SJCRH30 (cell line): Measurements from ENCODE around the gene RAP2B. TPM values are rescaled to one million over a fixed set of nuclear protein-coding genes. Genes with fewer than 3 reads are reported as not detected.
A peak's percentile ranks its signal among the peaks of the same experiment; 100 is the strongest.
"Not testable (repeated sequence)": the region's sequence is repeated elsewhere in the genome, so short reads cannot be mapped to it uniquely, and the experiment has no call there.

ENCODE experiments used
- DNase-seq, 2 experiments: peaks; one replicate each; pipeline ENCODE4 v3.0.0-alpha.2; 2015 to 2020
- H3K27ac ChIP-seq: fragments of 250-450 bp; sonication (Bioruptor Pico); 2 replicates; pipeline ENCODE4 v1.5.1; 2020; ENCODE audit warnings: mild to moderate bottlenecking, moderate library complexity
- H3K27me3 ChIP-seq: fragments of 250-450 bp; sonication (Bioruptor Pico); 2 replicates; pipeline ENCODE4 v1.5.1; 2020; ENCODE audit warnings: mild to moderate bottlenecking, moderate library complexity
- H3K36me3 ChIP-seq: fragments of 250-450 bp; sonication (Bioruptor Pico); 2 replicates; pipeline ENCODE4 v1.5.1; 2020; ENCODE audit warnings: mild to moderate bottlenecking, moderate library complexity
- H3K4me1 ChIP-seq: fragments of 250-450 bp; sonication (Bioruptor Pico); 2 replicates; pipeline ENCODE4 v1.5.1; 2020; ENCODE audit warnings: mild to moderate bottlenecking, moderate library complexity
- H3K4me3 ChIP-seq: fragments of 250-450 bp; sonication (Bioruptor Pico); 2 replicates; pipeline ENCODE4 v1.5.1; 2020; ENCODE audit warnings: mild to moderate bottlenecking, moderate library complexity
- H3K9me3 ChIP-seq: fragments of 250-450 bp; sonication (Bioruptor Pico); replicated peaks from 2 replicates; pipeline ENCODE4 v1.5.1; 2020; ENCODE audit warnings: mild to moderate bottlenecking, moderate library complexity
- total RNA-seq: library from RNA; depleted of rRNA; stranded (reverse); fragments of >200 nt; shearing (Covaris generic); gene quantifications from 2 replicates; pipeline ENCODE4 v1.2.3, GENCODE V29; 2014

Gene RAP2B
- total RNA-seq, 1 experiment from 2014 or later, result 13.9 TPM

- Histone ChIP-seq H3K27ac (no peak overlapping the region), H3K27me3 (no peaks in the 10 kb centered on the region), H3K9me3 (no peaks in the 10 kb centered on the region), H3K36me3 (no peaks in the 10 kb centered on the region), H3K4me3 (no peak overlapping the region), H3K4me1 (peaks cover 10% of the 10 kb centered on the region; the same call in 1 of the 2 replicates)
- no peak for DNase-seq
These were observed 15.6 kb upstream of the RAP2B start for GRCh38 chr3:153146191-153147053.

GRCh38 chr3:153150991-153151390 lies 11.0 kb upstream of the RAP2B start:
- no peak for DNase-seq
- Histone ChIP-seq H3K4me3 (no peak overlapping the region), H3K9me3 (no peaks in the 10 kb centered on the region), H3K4me1 (no peaks in the 10 kb centered on the region), H3K27me3 (no peaks in the 10 kb centered on the region), H3K36me3 (no peaks in the 10 kb centered on the region), H3K27ac (no peak overlapping the region)

DNA sequence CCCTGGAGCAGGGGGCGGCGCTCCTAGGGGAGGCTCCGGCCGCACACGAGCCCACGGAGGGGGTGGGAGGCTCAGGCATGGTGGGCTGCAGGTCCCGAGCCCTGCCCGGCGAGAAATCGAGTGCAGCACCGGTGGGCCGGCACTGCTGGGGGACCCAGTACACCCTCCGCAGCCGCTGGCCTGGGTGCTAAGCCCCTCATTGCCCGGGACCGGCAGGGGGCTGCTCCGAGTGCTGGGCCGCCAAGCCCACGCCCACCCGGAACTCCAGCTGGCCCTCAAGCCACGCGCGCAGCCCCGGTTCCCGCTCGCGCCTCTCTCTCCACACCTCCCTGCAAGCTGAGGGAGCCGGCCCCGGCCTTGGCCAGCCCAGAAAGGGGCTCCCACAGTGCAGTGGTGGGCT lies 6.2 kb upstream of the RAP2B start:
- H3K4me3 ChIP-seq, H3K4me1 ChIP-seq, DNase-seq, H3K27ac ChIP-seq, H3K9me3 ChIP-seq, H3K27me3 ChIP-seq, H3K36me3 ChIP-seq: not testable (repeated sequence)

DNA sequence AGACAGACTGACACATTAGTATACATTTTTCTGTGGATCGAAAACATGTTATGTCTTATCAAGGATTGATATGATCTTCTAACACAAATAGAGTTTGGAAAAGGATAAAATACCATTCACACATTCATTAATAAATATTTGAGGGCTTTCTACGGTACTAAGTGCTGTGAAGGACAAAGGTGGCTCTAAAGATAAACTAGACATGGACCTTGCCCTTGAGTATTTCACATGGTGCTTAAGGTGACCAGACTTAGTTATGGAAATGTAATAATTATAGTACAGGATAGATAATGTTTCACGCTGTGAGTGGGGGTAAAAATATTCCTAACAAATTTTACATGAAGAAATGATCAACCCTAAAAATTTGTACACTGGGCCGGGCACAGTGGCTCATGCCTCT lies 3.8 kb upstream of the RAP2B start:
- Histone ChIP-seq H3K27ac (no peak overlapping the region), H3K27me3 (no peaks in the 10 kb centered on the region), H3K36me3 (no peaks in the 10 kb centered on the region), H3K4me3 (no peak overlapping the region), H3K9me3 (no peaks in the 10 kb centered on the region), H3K4me1 (no peaks in the 10 kb centered on the region)
- DNase-seq, result no peak

GRCh38 chr3:153158961-153159735 lies 2.9 kb upstream of the RAP2B start:
- H3K4me3 ChIP-seq, result no peak overlapping the region
- no peak for DNase-seq
- H3K36me3 ChIP-seq, result no peaks in the 10 kb centered on the region
- H3K9me3 ChIP-seq, result no peaks in the 10 kb centered on the region
- H3K4me1 ChIP-seq, result no peaks in the 10 kb centered on the region
- H3K27me3 ChIP-seq, result no peaks in the 10 kb centered on the region
- no peak overlapping the region for H3K27ac ChIP-seq

DNA sequence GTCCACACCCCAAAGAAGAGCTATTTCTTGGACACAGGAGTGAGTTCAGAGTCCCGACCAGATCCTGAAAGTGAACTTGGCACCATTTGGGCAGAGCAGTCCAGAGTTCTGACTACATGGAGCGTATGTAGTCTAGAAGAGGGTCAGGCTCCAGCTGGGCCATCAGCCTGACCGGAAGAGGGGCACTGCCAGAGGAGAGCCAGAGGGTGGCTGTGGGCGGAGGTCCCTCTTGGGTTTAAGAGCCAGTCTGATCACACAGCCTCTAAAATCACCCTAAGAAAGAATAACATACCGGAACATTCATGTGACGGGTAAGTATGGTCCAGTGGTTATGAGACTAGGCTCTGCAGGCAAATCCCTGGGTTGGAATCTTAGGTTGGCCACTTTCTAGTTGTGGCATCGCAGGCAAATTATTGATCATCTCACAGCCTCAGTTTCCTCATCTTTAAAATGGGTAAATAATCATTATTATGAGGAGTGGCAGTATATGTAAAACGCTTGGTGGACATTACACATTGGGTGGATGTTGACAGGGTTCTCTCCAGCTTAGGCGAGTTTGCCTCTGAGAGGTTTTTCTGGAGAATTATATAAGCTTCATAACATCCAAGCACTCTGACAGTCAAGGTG lies 2.1 kb upstream of the RAP2B start:
- no peak for DNase-seq
- no peaks in the 10 kb centered on the region for H3K27me3 ChIP-seq
- peak overlapping the region; percentile 98 for H3K27ac ChIP-seq
- H3K4me3 ChIP-seq, result peak overlapping the region; percentile 81
- no peaks in the 10 kb centered on the region; the same call in 1 of the 2 replicates for H3K4me1 ChIP-seq
- H3K9me3 ChIP-seq, result no peaks in the 10 kb centered on the region
- peaks cover 6% of the 10 kb centered on the region; the same call in 1 of the 2 replicates for H3K36me3 ChIP-seq

DNA sequence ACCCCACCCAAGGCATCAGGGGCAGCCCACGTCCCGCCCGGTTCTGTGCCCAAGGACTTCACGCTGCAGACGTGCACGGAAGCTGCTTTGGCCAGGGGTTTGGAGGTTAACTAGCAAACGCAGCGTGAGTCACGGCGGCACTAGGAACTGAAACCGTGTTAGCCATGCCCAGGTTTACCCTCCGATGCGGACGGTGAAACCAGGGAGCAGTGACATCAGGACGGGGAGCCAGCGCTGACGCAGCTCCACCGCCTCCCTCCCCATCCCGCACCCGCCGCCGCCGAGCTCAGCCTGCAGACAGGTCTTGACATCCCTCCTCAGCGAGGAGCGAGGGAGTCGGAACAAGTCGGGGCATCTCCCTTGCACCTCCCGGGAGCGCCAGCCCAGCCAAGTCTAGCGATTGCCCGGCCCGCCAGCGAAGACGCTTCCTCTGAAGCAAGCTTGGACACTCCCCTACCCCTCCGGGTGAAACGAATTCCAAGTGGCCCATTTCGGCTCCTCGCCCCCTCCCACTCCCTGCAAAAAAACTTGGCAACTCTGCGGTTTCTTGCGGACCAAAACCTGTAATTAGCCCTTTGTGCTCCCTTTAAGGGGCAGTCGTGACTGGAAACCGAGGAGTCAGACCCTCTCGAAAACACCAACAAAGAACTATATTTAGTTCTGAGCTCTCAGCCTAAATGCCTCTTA lies 1.4 kb upstream of the RAP2B start:
- Histone ChIP-seq H3K4me1 (no peaks in the 10 kb centered on the region; the same call in 1 of the 2 replicates), H3K4me3 (peak overlapping the region; percentile 81), H3K9me3 (no peaks in the 10 kb centered on the region), H3K27me3 (no peaks in the 10 kb centered on the region), H3K36me3 (peaks cover 7% of the 10 kb centered on the region; the same call in 1 of the 2 replicates), H3K27ac (peak overlapping the region; percentile 98)
- DNase-seq, result peak; percentile 83 to 85

- no peaks in the 10 kb centered on the region for H3K27me3 ChIP-seq
- peak overlapping the region; percentile 81 for H3K4me3 ChIP-seq
- DNase-seq, result peak; percentile 95 to 98
- no peaks in the 10 kb centered on the region; the same call in 1 of the 2 replicates for H3K4me1 ChIP-seq
- peak overlapping the region; percentile 98 for H3K27ac ChIP-seq
- H3K36me3 ChIP-seq, result peaks cover 7% of the 10 kb centered on the region; the same call in 1 of the 2 replicates
- H3K9me3 ChIP-seq, result no peaks in the 10 kb centered on the region
These were observed 800 bp upstream of the RAP2B start for GRCh38 chr3:153161138-153161713.

GRCh38 chr3:153162513-153163392 lies 727 bp downstream of the RAP2B start:
- peak; percentile 45 to 64 for DNase-seq
- H3K4me3 ChIP-seq, result peak overlapping the region; percentile 81
- peak overlapping the region; percentile 98 for H3K27ac ChIP-seq
- peaks cover 15% of the 10 kb centered on the region; the same call in 1 of the 2 replicates for H3K36me3 ChIP-seq
- no peaks in the 10 kb centered on the region; the same call in 1 of the 2 replicates for H3K4me1 ChIP-seq
- no peaks in the 10 kb centered on the region for H3K27me3 ChIP-seq
- no peaks in the 10 kb centered on the region for H3K9me3 ChIP-seq

DNA sequence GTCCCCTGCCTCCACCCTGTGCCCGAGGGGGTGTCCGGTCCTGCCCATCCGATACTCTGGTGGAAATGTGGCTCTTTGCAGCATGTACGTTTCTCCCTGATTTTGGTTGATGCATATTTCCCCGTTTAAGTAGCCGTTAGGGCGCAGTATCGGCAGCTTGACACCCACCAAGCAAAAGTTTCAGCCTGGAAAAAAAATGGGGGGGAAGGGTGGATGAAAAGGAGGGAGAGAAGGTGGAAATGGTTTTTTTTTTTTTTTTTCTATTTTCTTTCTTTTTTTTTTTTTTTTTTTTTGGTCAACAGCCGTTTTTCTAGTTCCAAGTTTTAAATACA lies 1.3 kb downstream of the RAP2B start:
- Histone ChIP-seq H3K4me3 (peak overlapping the region; percentile 81), H3K36me3 (peaks cover 16% of the 10 kb centered on the region; the same call in 1 of the 2 replicates)
- peak; percentile 36 to 59 for DNase-seq

DNA sequence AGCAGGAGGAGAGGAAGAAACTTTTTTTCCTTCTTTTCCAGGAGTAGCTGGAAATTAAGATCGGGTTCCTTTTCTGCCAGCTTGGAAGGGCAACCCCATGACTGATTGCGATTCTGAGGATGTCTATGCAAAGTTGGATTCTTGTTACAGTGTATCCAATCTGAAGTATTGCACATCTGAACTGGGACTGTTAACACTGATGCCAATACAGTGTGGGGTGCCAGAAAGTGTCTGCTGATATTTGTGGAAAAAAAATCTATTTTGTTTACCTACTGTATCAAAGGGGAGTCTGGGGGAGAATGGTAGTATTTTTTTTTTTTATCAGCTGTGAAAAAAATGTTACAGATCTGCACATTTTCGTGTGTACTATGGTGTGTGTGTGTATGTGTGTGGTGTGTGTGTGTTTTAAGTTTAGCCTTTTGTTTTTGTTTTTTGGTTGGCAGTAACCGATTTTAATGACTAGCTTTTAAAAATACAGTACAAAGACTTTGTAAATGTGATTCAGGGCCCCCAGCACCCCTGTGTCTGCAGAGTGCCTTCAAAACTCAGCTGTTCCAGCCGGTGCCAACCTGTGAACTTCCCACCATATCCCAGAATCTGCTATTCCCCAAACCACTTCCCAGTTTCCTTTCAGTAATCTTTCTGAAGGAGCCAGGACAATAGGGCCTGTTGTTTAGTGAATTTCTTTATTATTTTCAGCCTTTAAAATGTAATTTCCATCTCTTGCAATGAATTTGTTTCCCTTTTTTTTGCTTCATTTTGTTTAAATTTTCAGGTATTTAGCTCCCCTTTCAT lies 1.9 kb downstream of the RAP2B start:
- Histone ChIP-seq H3K4me3 (peak overlapping the region; percentile 81), H3K36me3 (peaks cover 16% of the 10 kb centered on the region; the same call in 1 of the 2 replicates), H3K9me3 (no peaks in the 10 kb centered on the region), H3K27me3 (no peaks in the 10 kb centered on the region), H3K4me1 (no peaks in the 10 kb centered on the region; the same call in 1 of the 2 replicates), H3K27ac (no peak overlapping the region)
- peak in 1 of 2 experiments; percentile 33 for DNase-seq

More for the DNA sequence above, 1.3 kb downstream of the RAP2B start:
- Histone ChIP-seq H3K4me1 (no peaks in the 10 kb centered on the region; the same call in 1 of the 2 replicates), H3K27ac (peak overlapping the region; percentile 98), H3K27me3 (no peaks in the 10 kb centered on the region), H3K9me3 (no peaks in the 10 kb centered on the region)

DNA sequence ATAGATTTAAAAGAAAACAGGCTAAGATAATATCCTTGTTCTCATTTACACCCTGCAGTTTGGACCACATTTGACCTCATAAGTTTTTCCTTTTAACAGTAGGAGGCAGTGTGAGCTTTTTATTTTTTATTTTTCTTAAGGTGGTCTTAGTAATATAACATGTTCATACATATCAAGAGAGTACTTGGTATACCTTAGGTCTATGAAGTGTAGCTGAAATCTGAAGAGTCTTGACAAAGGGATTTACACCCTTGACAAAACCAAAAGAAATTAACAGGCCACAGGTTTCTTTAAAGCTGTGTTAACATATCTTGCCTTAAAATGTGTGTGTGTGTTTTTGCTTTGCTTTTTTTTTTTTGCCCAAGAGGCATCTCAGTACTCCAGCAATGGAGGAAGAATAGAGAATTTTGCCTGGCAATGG lies 3.2 kb downstream of the RAP2B start:
- H3K9me3 ChIP-seq, result no peaks in the 10 kb centered on the region
- no peak overlapping the region for H3K27ac ChIP-seq
- no peaks in the 10 kb centered on the region; the same call in 1 of the 2 replicates for H3K4me1 ChIP-seq
- H3K36me3 ChIP-seq, result peaks cover 16% of the 10 kb centered on the region; the same call in 1 of the 2 replicates
- no peaks in the 10 kb centered on the region for H3K27me3 ChIP-seq
- no peak overlapping the region for H3K4me3 ChIP-seq
- DNase-seq, result peak in 1 of 2 experiments; percentile 13
